Stomach (tissue), 8 donors: ENCODE measurements around the gene G6PC3. TPM values are rescaled to one million over a fixed set of nuclear protein-coding genes. Genes with fewer than 3 reads are reported as not detected.

Experiments
- polyA plus RNA-seq, 3 donors: library from polyadenylated mRNA; stranded (reverse); fragments of 200-250 nt; gene quantifications; one replicate each; pipeline ENCODE4 v1.2.3, GENCODE V29; 2013
- small RNA-seq, 4 donors: library from RNA; depleted of rRNA; stranded (forward); fragments of <200 nt; gene quantifications; one replicate each; pipeline ENCODE3, GENCODE V24; 2016
- total RNA-seq, 5 donors: library from RNA; depleted of rRNA; stranded (reverse); fragments of >200 nt; gene quantifications; one replicate each; pipeline versions ENCODE4 v1.1.0 to v1.2.3, GENCODE V29; 2014 to 2016
- donor health status: healthy with polysubstance abuse.
- donor health status: Bipolar disorder and iron deficiency.
- donor health status: healthy.

G6PC3 gene
- total and polyA plus RNA-seq, 8 donors: 10.5 to 132 (median 39.4) TPM

Small RNA genes within 50 kb of the gene (small RNA-seq; reads per million reads assigned to genes)
- 0 reads per million in 4 donors for gene RF00012

Other genes starting within 250 kb of the G6PC3 start
- gene MPP3, start 237.6 kb upstream of the G6PC3 start, total RNA-seq: 10 to 100 TPM in 4 of 5 donors, 1 to 10 TPM in 1; 7.2 to 22.8 (median 17.4) TPM
- gene MPP3, start 237.6 kb upstream of the G6PC3 start, polyA plus RNA-seq: 1 to 10 TPM in 2 of 3 donors, under 1 TPM in 1; 0.31 to 9.3 (median 2.4) TPM
- gene CD300LG, start 223.6 kb upstream of the G6PC3 start, total RNA-seq: 1 to 10 TPM in 2 of 5 donors, under 1 TPM in 2, not detected in 1; 0.29 to 3.7 (median 1.5) TPM
- 1 to 10 TPM in 1 of 3 donors, under 1 TPM in 2; 0.37 to 1.1 (median 0.92) TPM for gene CD300LG, start 223.6 kb upstream of the G6PC3 start, polyA plus RNA-seq
- 1 to 10 TPM in 3 of 5 donors, under 1 TPM in 2; 0.43 to 6.4 (median 4.3) TPM for gene MPP2, start 163.2 kb upstream of the G6PC3 start, total RNA-seq
- 1 to 10 TPM; 1.1 to 2.0 (median 1.6) TPM for gene MPP2, start 163.2 kb upstream of the G6PC3 start, polyA plus RNA-seq
- not detected for gene PPY, start 128.3 kb upstream of the G6PC3 start, total RNA-seq
- gene PPY, start 128.3 kb upstream of the G6PC3 start, polyA plus RNA-seq: not detected
- 10 to 100 TPM in 1 of 5 donors, not detected in 4; 71.3 TPM for gene PYY, start 116.8 kb upstream of the G6PC3 start, total RNA-seq
- gene PYY, start 116.8 kb upstream of the G6PC3 start, polyA plus RNA-seq: under 1 TPM in 1 of 3 donors, not detected in 2; 0.35 TPM
- gene NAGS, start 66.1 kb upstream of the G6PC3 start, total RNA-seq: 1 to 10 TPM in 1 of 5 donors, under 1 TPM in 2, not detected in 2; 0.29 to 1.5 (median 0.58) TPM
- gene NAGS, start 66.1 kb upstream of the G6PC3 start, polyA plus RNA-seq: 1 to 10 TPM in 2 of 3 donors, under 1 TPM in 1; 0.61 to 1.4 (median 1.2) TPM
- 10 to 100 TPM in 4 of 5 donors, 1 to 10 TPM in 1; 1.8 to 41.9 (median 17.7) TPM for gene TMEM101, start 55.8 kb upstream of the G6PC3 start, total RNA-seq
- gene TMEM101, start 55.8 kb upstream of the G6PC3 start, polyA plus RNA-seq: 10 to 100 TPM; 29.6 to 40.8 (median 38.0) TPM
- gene LSM12, start 4.1 kb upstream of the G6PC3 start, total RNA-seq: 10 to 100 TPM; 19.8 to 34.5 (median 30.4) TPM
- gene LSM12, start 4.1 kb upstream of the G6PC3 start, polyA plus RNA-seq: 10 to 100 TPM; 25.4 to 30.7 (median 29.9) TPM
- 100 to 1,000 TPM in 2 of 5 donors, 10 to 100 TPM in 3; 14.7 to 311 (median 58.0) TPM for gene HDAC5, start 52.9 kb downstream of the G6PC3 start, total RNA-seq
- gene HDAC5, start 52.9 kb downstream of the G6PC3 start, polyA plus RNA-seq: 10 to 100 TPM; 13.3 to 19.3 (median 17.9) TPM
- 1 to 10 TPM in 2 of 5 donors, under 1 TPM in 1, not detected in 2; 0.14 to 1.7 (median 1.3) TPM for gene HROB, start 71.2 kb downstream of the G6PC3 start, total RNA-seq
- gene HROB, start 71.2 kb downstream of the G6PC3 start, polyA plus RNA-seq: 1 to 10 TPM in 1 of 3 donors, under 1 TPM in 2; 0.61 to 2.4 (median 0.62) TPM
- gene ASB16, start 100.0 kb downstream of the G6PC3 start, total RNA-seq: under 1 TPM in 1 of 5 donors, not detected in 4; 0.73 TPM
- gene ASB16, start 100.0 kb downstream of the G6PC3 start, polyA plus RNA-seq: under 1 TPM in 2 of 3 donors, not detected in 1; 0.30 to 0.31 TPM
- gene TMUB2, start 116.2 kb downstream of the G6PC3 start, total RNA-seq: 10 to 100 TPM; 10.7 to 62.4 (median 16.2) TPM
- gene TMUB2, start 116.2 kb downstream of the G6PC3 start, polyA plus RNA-seq: 10 to 100 TPM; 16.2 to 37.8 (median 16.5) TPM
- gene ATXN7L3, start 129.1 kb downstream of the G6PC3 start, total RNA-seq: 10 to 100 TPM; 11.1 to 57.4 (median 43.7) TPM
- 10 to 100 TPM; 21.0 to 29.9 (median 29.2) TPM for gene ATXN7L3, start 129.1 kb downstream of the G6PC3 start, polyA plus RNA-seq
- 100 to 1,000 TPM in 2 of 5 donors, 10 to 100 TPM in 3; 35.8 to 198 (median 59.4) TPM for gene UBTF, start 148.9 kb downstream of the G6PC3 start, total RNA-seq
- 10 to 100 TPM; 25.5 to 28.8 (median 27.4) TPM for gene UBTF, start 148.9 kb downstream of the G6PC3 start, polyA plus RNA-seq
- gene SLC4A1, start 197.4 kb downstream of the G6PC3 start, total RNA-seq: 1 to 10 TPM in 1 of 5 donors, not detected in 4; 8.3 TPM
- not detected for gene SLC4A1, start 197.4 kb downstream of the G6PC3 start, polyA plus RNA-seq
- 10 to 100 TPM in 1 of 5 donors, 1 to 10 TPM in 2, under 1 TPM in 1, not detected in 1; 0.43 to 40.8 (median 3.5) TPM for gene RUNDC3A, start 237.9 kb downstream of the G6PC3 start, total RNA-seq
- 1 to 10 TPM; 4.5 to 6.0 (median 4.5) TPM for gene RUNDC3A, start 237.9 kb downstream of the G6PC3 start, polyA plus RNA-seq